B cell (primary cell): Measurements from ENCODE around the gene UGT1A9. TPM values are rescaled to one million over a fixed set of nuclear protein-coding genes. Genes with fewer than 3 reads are reported as not detected.
"Not testable (repeated sequence)": the region's sequence is repeated elsewhere in the genome, so short reads cannot be mapped to it uniquely, and the experiment has no call there.

Experiments used
- ATAC-seq: fragments of 200-7000 bp; cut with Tn5 transposase; one replicate; pipeline ENCODE4 v1.10.0; 2021; ENCODE audit warnings: low read depth, mild to moderate bottlenecking, moderate number of reproducible peaks, moderate library complexity
- CTCF ChIA-PET: fragments of 350-600 bp; sonication (Branson Sonifier 250); formaldehyde crosslinking; loops from one replicate; lab custom pipeline; 2021; ENCODE audit warnings: antibody characterized with exemption, inconsistent platforms; lab: Charles Lee
- POLR2A ChIA-PET: fragments of 350-600 bp; sonication (Branson Sonifier 250); formaldehyde crosslinking; loops from one replicate; lab custom pipeline; 2021; ENCODE audit warnings: antibody characterized with exemption; lab: Charles Lee
- DNase-seq: peaks from one replicate; pipeline ENCODE4 v3.0.0; 2013
- H2AFZ ChIP-seq: 2 replicates; pipeline ENCODE4 v1.6.1; 2012; ENCODE audit warnings: mild to moderate bottlenecking, low read depth, low read length; ENCODE audit not compliant: insufficient read depth, poor library complexity, severe bottlenecking
- H3K27ac ChIP-seq, 2 donors: 1 replicate in 1 of 2; 2 replicates in 1 of 2; pipeline ENCODE4 v1.5.1; 2012 to 2013; ENCODE audit warnings: low read length in 2 of 2, mild to moderate bottlenecking in 2 of 2, moderate library complexity in 1 of 2
- H3K27me3 ChIP-seq, 4 experiments: fragments of 200-600 bp in 1 of 4; sonication (generic) in 1 of 4; replicated peaks in 1 of 4; 1 replicate in 2 of 4; 2 replicates in 2 of 4; pipeline versions ENCODE4 v1.6.1 to v1.7.0; 2013 to 2016; ENCODE audit warnings: low read length in 3 of 4, mild to moderate bottlenecking in 2 of 4, mixed read lengths in 1 of 4, moderate library complexity in 1 of 4; ENCODE audit not compliant: insufficient read depth in 4 of 4, control insufficient read depth in 3 of 4; ENCODE audit errors: control extremely low read depth in 1 of 4
- H3K36me3 ChIP-seq, 2 experiments: replicated peaks in 1 of 2; 1 replicate in 1 of 2; 2 replicates in 1 of 2; pipeline versions ENCODE4 v1.6.1 to v1.7.1; 2013; ENCODE audit warnings: low read length in 1 of 2; ENCODE audit not compliant: insufficient read depth in 2 of 2, control insufficient read depth in 1 of 2; ENCODE audit errors: control extremely low read depth in 1 of 2, extremely low read depth in 1 of 2
- H3K4me1 ChIP-seq, 2 donors: fragments of 200-600 bp in 1 of 2; sonication (generic) in 1 of 2; 1 replicate in 1 of 2; 2 replicates in 1 of 2; pipeline versions ENCODE4 v1.5.1 to v1.6.1; 2013 to 2017; ENCODE audit warnings: low read length in 2 of 2; ENCODE audit not compliant: control insufficient read depth in 2 of 2, insufficient read depth in 2 of 2
- H3K4me2 ChIP-seq: replicated peaks from 2 replicates; pipeline ENCODE3; 2012; ENCODE audit warnings: mild to moderate bottlenecking, low read depth, low read length; ENCODE audit not compliant: poor library complexity, severe bottlenecking
- H3K4me3 ChIP-seq, 5 experiments: fragments of 200-600 bp in 1 of 5; sonication (generic) in 1 of 5; 1 replicate in 3 of 5; 2 replicates in 2 of 5; pipeline versions ENCODE4 v1.5.1 to v1.7.0; 2011 to 2016; ENCODE audit warnings: low read length in 4 of 5, mild to moderate bottlenecking in 4 of 5, low read depth in 2 of 5, control low read depth in 1 of 5, moderate library complexity in 1 of 5; ENCODE audit not compliant: insufficient read depth in 1 of 5; ENCODE audit errors: control extremely low read depth in 1 of 5, extremely low read depth in 1 of 5
- H3K79me2 ChIP-seq: fragments of 200-600 bp; sonication (generic); one replicate; pipeline ENCODE4 v1.6.0; 2016; ENCODE audit warnings: low read length; ENCODE audit not compliant: control insufficient read depth, insufficient read depth
- H3K9ac ChIP-seq: fragments of 200-600 bp; sonication (generic); 2 replicates; pipeline ENCODE4 v1.6.1; 2017; ENCODE audit warnings: mild to moderate bottlenecking, low read length, moderate library complexity
- H3K9me3 ChIP-seq, 3 donors: one replicate each; pipeline versions ENCODE4 v1.6.1 to v1.7.1; 2013; ENCODE audit warnings: low read length in 2 of 3; ENCODE audit not compliant: control insufficient read depth in 2 of 3, insufficient read depth in 1 of 3; ENCODE audit errors: control extremely low read depth in 1 of 3
- H4K20me1 ChIP-seq: 2 replicates; pipeline ENCODE4 v1.6.0; 2012; ENCODE audit warnings: mild to moderate bottlenecking, low read length; ENCODE audit not compliant: insufficient read depth, control insufficient read depth, poor library complexity, severe bottlenecking
- H3K27ac Mint-ChIP-seq: one replicate; pipeline ENCODE4 v1.8.0; 2021; ENCODE audit warnings: mixed read lengths
- H3K27me3 Mint-ChIP-seq: one replicate; pipeline ENCODE4 v1.8.0; 2021; ENCODE audit warnings: mixed read lengths
- H3K4me1 Mint-ChIP-seq: one replicate; pipeline ENCODE4 v1.8.0; 2021; ENCODE audit warnings: mixed read lengths
- H3K4me3 Mint-ChIP-seq: one replicate; pipeline ENCODE4 v1.8.0; 2021; ENCODE audit warnings: mixed read lengths
- H3K9me3 Mint-ChIP-seq: one replicate; pipeline ENCODE4 v1.8.0; 2022; ENCODE audit warnings: mixed read lengths; ENCODE audit not compliant: insufficient read depth
- CTCF ChIP-seq: fragments of 200-600 bp; IDR thresholded peaks from one replicate; pipeline ENCODE4 v1.8.0; 2022; ENCODE audit warnings: antibody characterized with exemption, mild to moderate bottlenecking
- EZH2 ChIP-seq: IDR thresholded peaks from 2 replicates; pipeline ENCODE4 v1.6.1; 2012; ENCODE audit warnings: borderline replicate concordance, low read depth, mild to moderate bottlenecking, moderate library complexity, low read length; ENCODE audit not compliant: insufficient read depth, poor library complexity, severe bottlenecking
- WGBS: methylation state at CpG from one replicate; pipeline ENCODE4 v1.1.5; 2013; ENCODE audit warnings: missing lambda C conversion rate; ENCODE audit not compliant: insufficient coverage; 5-methylcytosine and 5-hydroxymethylcytosine counted together
- intact Hi-C: fragments of 100-400 bp; cut with micrococcal nuclease; formaldehyde crosslinking; loops from one replicate; pipeline ENCODE4 v1.10.0; 2022
- polyA plus RNA-seq: library from polyadenylated mRNA; depleted of rRNA; stranded (reverse); fragments of >200 nt; gene quantifications from 2 replicates; pipeline ENCODE4 v1.2.3, GENCODE V29; 2012
- total RNA-seq, 2 donors: library from RNA; stranded (reverse); fragments of 120-200 nt in 1 of 2; gene quantifications; 1 replicate in 1 of 2; 2 replicates in 1 of 2; pipeline versions ENCODE4 v1.2.3 to v1.2.4, GENCODE V29; 2013 to 2022

The UGT1A9 gene
- total and polyA plus RNA-seq, 2 donors (not counting 1 experiment from before 2014, with no cell fraction given): not detected

- ChIA-PET CTCF (no interaction called here), POLR2A (no interaction called here)
- H3K4me3 ChIP-seq: no peak overlapping the region
- no peak overlapping the region for H3K27ac ChIP-seq
- H3K27me3 ChIP-seq: peaks cover 0 to 6% (median 0%) of the 10 kb centered on the region in 4 experiments
- peaks cover 0 to 6% (median 3%) of the 10 kb centered on the region in 3 donors for H3K9me3 ChIP-seq
- DNase-seq (no peak), ATAC-seq (no peak)
- H4K20me1 ChIP-seq: no peaks in the 10 kb centered on the region
- Mint-ChIP-seq H3K27ac (no peak overlapping the region), H3K4me1 (no peaks in the 10 kb centered on the region), H3K27me3 (peaks cover 33% of the 10 kb centered on the region), H3K9me3 (peaks cover 15% of the 10 kb centered on the region), H3K4me3 (no peak overlapping the region)
- intact Hi-C loops: no loop called here
- H2AFZ ChIP-seq: no peak overlapping the region
- H3K4me1 ChIP-seq: no peaks in the 10 kb centered on the region
- 67% methylated on average over 4 of the region's 5 CpGs for WGBS
- TF ChIP-seq EZH2 (no peak), CTCF (no peak)
- no peak overlapping the region for H3K9ac ChIP-seq
- no peaks in the 10 kb centered on the region for H3K36me3 ChIP-seq
- H3K79me2 ChIP-seq: no peaks in the 10 kb centered on the region
- no peak overlapping the region for H3K4me2 ChIP-seq
Measured at GRCh38 chr2:233627331-233628025, 44.2 kb upstream of the UGT1A9 start.

- H3K36me3 ChIP-seq, H3K4me1 Mint-ChIP-seq, H3K9ac ChIP-seq, DNase-seq, H3K4me3 Mint-ChIP-seq, intact Hi-C loops, H3K4me2 ChIP-seq, ATAC-seq, H3K9me3 ChIP-seq, CTCF ChIA-PET, H3K4me3 ChIP-seq, H3K9me3 Mint-ChIP-seq, H3K27ac Mint-ChIP-seq, H3K27me3 ChIP-seq, POLR2A ChIA-PET, H4K20me1 ChIP-seq, H3K27ac ChIP-seq, H2AFZ ChIP-seq, H3K4me1 ChIP-seq, H3K79me2 ChIP-seq: not testable (repeated sequence)
- 100% methylated on average over 6 of the region's 10 CpGs for WGBS
- H3K27me3 Mint-ChIP-seq: peaks cover 39% of the 10 kb centered on the region
Measured at GRCh38 chr2:233636306-233636705, 35.4 kb upstream of the UGT1A9 start, which contains the start of gene UGT1A10. TSS of gene UGT1A10 (plus strand) at chr2:233636448. CDS start at chr2:233636523, 75 bp downstream.
